AG04450 (cell line): Measurements from ENCODE around the gene IL3RA. TPM values are rescaled to one million over a fixed set of nuclear protein-coding genes. Genes with fewer than 3 reads are reported as not detected.
A peak's percentile ranks its signal among the peaks of the same experiment; 100 is the strongest.
"Not testable (repeated sequence)": the region's sequence is repeated elsewhere in the genome, so short reads cannot be mapped to it uniquely, and the experiment has no call there.

ENCODE experiments used
- CTCF ChIA-PET: fragments of 300-600, 350-600 bp; formaldehyde crosslinking; extraction: SDS; loops from one replicate; lab custom pipeline; 2022; ENCODE audit warnings: antibody characterized with exemption, inconsistent platforms; lab: Charles Lee
- POLR2A ChIA-PET: fragments of 350-600 bp; formaldehyde crosslinking; extraction: SDS; loops from one replicate; lab custom pipeline; 2021; ENCODE audit warnings: antibody characterized with exemption, inconsistent platforms; lab: Yijun Ruan, JAX
- DNase-seq: peaks from one replicate; pipeline ENCODE4 v3.0.0-alpha.2; 2011; ENCODE audit warnings: low read depth, low spot score
- H3K27ac ChIP-seq: one replicate; pipeline ENCODE4 v1.5.1; 2012; ENCODE audit warnings: low read depth, low read length, control low read depth
- H3K27me3 ChIP-seq: one replicate; pipeline ENCODE4 v1.6.0; 2012; ENCODE audit warnings: low read length; ENCODE audit not compliant: control insufficient read depth, insufficient read depth
- H3K4me3 ChIP-seq: 2 replicates; pipeline ENCODE4 v1.5.1; 2011; ENCODE audit warnings: mild to moderate bottlenecking, low read depth, low read length, control low read depth
- H3K9me3 ChIP-seq: 2 replicates; pipeline ENCODE4 v1.5.1; 2012; ENCODE audit warnings: low read length; ENCODE audit not compliant: control insufficient read depth, insufficient read depth
- polyA plus RNA-seq: library from polyadenylated mRNA; depleted of rRNA; stranded (reverse); fragments of >200 nt; gene quantifications from 2 replicates; pipeline ENCODE4 v1.2.3, GENCODE V29; 2011
- TF ChIP-seq, protein P1 (sequence below): IDR thresholded peaks from 2 replicates; pipeline ENCODE4 v1.5.1; 2011; ENCODE audit warnings: low read depth, low read length, control low read depth, inconsistent platforms

The IL3RA gene
- polyA plus RNA-seq, 1 experiment = not detected

DNA sequence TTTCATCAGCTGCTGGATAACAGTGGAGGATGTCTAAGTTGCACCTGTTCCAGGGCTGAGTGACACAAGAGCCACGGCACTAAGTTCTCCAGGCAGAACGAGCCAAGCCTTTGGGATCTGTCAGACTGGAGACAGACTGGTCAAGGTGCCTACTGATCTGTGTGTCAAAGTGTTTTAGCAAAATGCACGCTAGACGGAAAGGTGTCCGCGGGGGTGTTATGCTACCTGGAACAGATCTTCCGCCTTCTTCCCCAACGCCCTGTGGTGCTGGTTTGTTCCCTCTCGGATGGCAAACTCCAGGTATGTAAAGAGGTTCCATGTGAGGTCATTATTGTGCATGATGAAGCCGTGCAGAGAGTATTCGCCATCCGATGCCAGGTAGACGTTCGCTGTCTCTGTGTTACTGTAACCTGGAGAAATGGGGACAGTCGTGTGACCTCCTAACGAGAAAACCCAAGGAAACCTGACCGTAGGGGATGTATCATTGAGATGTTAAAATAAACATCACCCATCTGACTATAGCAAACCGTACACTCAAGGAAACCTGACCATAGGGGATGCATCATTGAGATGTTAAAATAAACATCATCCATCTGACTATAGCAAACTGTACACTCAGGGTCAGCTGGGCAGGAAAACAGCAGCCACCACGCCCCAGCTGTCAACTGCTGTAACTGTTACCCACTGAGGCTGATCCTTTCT, 85.0 kb downstream of the IL3RA start:
- peaks cover 35% of the 10 kb centered on the region for H3K9me3 ChIP-seq
- TF ChIP-seq, protein P1, sequence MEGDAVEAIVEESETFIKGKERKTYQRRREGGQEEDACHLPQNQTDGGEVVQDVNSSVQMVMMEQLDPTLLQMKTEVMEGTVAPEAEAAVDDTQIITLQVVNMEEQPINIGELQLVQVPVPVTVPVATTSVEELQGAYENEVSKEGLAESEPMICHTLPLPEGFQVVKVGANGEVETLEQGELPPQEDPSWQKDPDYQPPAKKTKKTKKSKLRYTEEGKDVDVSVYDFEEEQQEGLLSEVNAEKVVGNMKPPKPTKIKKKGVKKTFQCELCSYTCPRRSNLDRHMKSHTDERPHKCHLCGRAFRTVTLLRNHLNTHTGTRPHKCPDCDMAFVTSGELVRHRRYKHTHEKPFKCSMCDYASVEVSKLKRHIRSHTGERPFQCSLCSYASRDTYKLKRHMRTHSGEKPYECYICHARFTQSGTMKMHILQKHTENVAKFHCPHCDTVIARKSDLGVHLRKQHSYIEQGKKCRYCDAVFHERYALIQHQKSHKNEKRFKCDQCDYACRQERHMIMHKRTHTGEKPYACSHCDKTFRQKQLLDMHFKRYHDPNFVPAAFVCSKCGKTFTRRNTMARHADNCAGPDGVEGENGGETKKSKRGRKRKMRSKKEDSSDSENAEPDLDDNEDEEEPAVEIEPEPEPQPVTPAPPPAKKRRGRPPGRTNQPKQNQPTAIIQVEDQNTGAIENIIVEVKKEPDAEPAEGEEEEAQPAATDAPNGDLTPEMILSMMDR = no peak
- no peak for DNase-seq
- CTCF ChIA-PET = no interaction called here
- H3K27ac ChIP-seq = no peak overlapping the region
- POLR2A ChIA-PET = no interaction called here
- no peak overlapping the region for H3K4me3 ChIP-seq
- no peaks in the 10 kb centered on the region for H3K27me3 ChIP-seq

DNA sequence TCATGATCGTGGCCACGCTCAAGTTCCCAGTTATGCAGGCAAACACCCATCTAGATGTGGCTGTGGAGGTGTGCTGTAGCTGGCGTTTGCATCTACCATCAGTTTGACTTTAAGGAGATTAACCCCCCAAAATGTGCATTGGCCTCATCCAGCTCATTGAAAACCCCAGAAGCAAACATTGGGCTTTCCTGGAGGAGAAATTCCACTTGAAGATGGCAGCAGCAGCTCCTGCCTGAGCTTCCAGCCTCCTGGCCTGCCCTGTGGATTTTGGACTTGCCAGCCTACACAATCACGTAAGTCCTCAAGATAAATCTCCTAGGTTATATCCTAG, 85.5 kb downstream of the IL3RA start:
- TF ChIP-seq, protein P1 = no peak
- ChIA-PET CTCF (no interaction called here), POLR2A (no interaction called here)
- DNase-seq = no peak
- H3K4me3 ChIP-seq = no peak overlapping the region
- H3K27me3 ChIP-seq = no peaks in the 10 kb centered on the region
- no peak overlapping the region for H3K27ac ChIP-seq
- H3K9me3 ChIP-seq = peaks cover 35% of the 10 kb centered on the region

DNA sequence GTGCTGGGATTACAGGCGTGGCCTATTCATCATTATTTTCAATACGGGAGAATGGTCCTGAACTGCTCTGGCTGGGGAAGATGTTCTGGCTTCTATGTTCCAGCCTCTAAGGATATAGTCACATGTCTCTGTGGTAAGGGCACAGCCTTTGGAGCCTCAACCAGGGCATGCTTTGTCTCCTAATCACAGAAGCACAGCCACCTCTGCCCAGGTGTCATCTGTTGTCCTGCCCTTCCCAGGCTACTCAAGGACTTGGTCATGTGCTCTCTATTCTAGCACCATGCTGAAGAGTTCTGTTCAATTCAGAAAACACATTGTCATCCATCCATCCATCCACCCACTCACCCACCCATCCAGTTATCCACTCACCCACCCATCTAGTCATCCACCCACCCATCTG, 86.6 kb downstream of the IL3RA start:
- Histone ChIP-seq H3K9me3 (peaks cover 36% of the 10 kb centered on the region), H3K4me3 (no peak overlapping the region), H3K27ac (no peak overlapping the region), H3K27me3 (no peaks in the 10 kb centered on the region)
- DNase-seq = no peak
- POLR2A ChIA-PET = no interaction called here
- CTCF ChIA-PET = no interaction called here
- TF ChIP-seq, protein P1 = no peak

GRCh38 chrX:1424147-1424851, 87.7 kb downstream of the IL3RA start:
- peaks cover 25% of the 10 kb centered on the region for H3K9me3 ChIP-seq
- H3K4me3 ChIP-seq = no peak overlapping the region
- H3K27ac ChIP-seq = no peak overlapping the region
- no peak for DNase-seq
- TF ChIP-seq, protein P1 = no peak
- no peaks in the 10 kb centered on the region for H3K27me3 ChIP-seq
- ChIA-PET POLR2A (no interaction called here), CTCF (no interaction called here)

GRCh38 chrX:1425381-1425780, 88.8 kb downstream of the IL3RA start:
- Histone ChIP-seq H3K27me3 (no peaks in the 10 kb centered on the region), H3K9me3 (peaks cover 25% of the 10 kb centered on the region), H3K27ac (peak overlapping the region; percentile 11), H3K4me3 (no peak overlapping the region)
- TF ChIP-seq, protein P1 = no peak
- POLR2A ChIA-PET = no interaction called here
- CTCF ChIA-PET = no interaction called here
- no peak for DNase-seq

- H3K27ac ChIP-seq, CTCF ChIA-PET, DNase-seq, H3K27me3 ChIP-seq, POLR2A ChIA-PET, H3K4me3 ChIP-seq: not testable (repeated sequence)
- H3K9me3 ChIP-seq = peaks cover 25% of the 10 kb centered on the region
Measured at GRCh38 chrX:1426321-1426720, 89.7 kb downstream of the IL3RA start.
